Measurements from ENCODE around the gene TRIM73. TPM values are rescaled to one million over a fixed set of nuclear protein-coding genes. Genes with fewer than 3 reads are reported as not detected.
"Not testable (repeated sequence)": the region's sequence is repeated elsewhere in the genome, so short reads cannot be mapped to it uniquely, and the experiment has no call there.

Gene TRIM73
- total and polyA plus RNA-seq, 4 donors, result 2.9 to 8.8 (median 4.2) TPM; not detected in 1

DNA sequence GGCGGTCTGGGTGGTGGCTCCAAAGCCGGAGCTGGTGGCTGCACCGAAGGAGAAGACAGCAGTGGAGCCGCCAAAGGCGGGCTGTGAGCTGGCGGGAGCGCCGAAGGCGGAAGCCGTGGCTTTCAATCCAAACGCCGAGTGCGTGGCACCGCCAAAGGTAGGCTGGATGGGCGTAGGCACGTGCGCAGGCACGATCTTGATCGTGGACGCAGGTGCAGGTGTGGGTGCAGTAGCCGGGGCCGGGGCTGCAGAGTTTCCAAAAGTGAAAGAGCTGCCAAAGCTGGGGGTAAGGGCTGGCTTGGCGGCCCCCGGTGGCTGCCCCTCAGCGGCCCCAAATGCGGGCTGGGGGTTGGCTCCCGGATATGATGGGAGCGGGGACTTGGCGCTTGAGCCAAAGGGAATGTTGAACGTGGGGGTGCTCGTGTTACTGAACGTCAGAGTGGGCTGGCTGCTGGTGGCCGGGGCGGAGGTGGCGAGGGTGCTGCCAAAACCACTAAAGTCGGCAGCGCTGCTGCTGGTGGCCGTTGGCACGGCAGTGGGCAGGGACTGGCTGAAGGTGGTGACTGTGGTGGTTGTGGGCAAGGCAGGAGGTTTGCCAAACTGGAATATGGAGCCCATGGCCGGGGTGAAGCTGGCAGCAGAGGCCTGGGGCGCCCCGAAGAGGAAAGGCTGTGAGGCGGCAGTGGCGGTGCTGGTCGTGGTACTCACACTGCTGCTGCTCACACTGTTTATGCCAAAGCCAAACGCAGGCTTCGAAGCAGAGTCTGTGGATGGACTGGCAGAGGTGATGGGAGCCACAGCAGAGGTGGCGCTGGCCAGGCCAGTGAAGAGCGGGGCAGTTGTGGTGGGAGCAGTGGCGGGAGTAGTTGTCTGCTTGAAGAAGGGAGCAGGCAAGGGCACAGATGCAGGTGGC is 26.6 kb downstream of the TRIM73 start:
- ATAC-seq (ENCODE audit: low FRiP score); H3K27ac ChIP-seq (ENCODE audit: low read depth in 1 of 2, low read length in 2 of 2); H3K27me3 ChIP-seq (ENCODE audit: control insufficient read depth in 1 of 2, insufficient read depth in 2 of 2, low read length in 1 of 2); DNase-seq; H3K4me1 ChIP-seq (ENCODE audit: control insufficient read depth in 1 of 2, insufficient read depth in 2 of 2, low read length in 2 of 2); H3K9me3 ChIP-seq (ENCODE audit: control insufficient read depth, low read length); intact Hi-C loops (cut with DNase I); H3K36me3 ChIP-seq (ENCODE audit: control insufficient read depth in 1 of 2, insufficient read depth in 2 of 2, low read length in 1 of 2); H3K4me3 ChIP-seq (ENCODE audit: low read length in 2 of 2): not testable (repeated sequence)
- WGBS, 2 donors, result 94 to 95% methylated on average over 29 to 35 of the region's 50 CpGs

DNA sequence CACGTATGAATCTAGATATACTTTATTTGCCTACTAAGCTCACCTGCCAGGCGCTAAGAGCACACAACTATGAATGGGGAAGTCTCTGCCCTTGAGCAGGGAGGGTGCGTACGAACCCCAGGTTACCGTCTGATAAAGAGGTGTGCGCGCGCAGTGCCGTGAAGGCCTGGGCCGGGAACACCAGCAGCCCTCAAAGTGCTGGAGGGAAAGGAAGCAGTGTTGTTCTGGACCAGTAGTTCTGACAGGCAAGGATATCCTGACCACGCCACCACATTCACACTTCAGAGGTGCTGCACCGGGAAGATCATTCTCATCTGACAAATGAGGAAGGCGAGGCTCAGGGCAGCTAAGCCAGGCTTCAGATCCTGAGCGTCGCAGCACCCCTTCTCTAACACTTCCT is 28.1 kb downstream of the TRIM73 start:
- ATAC-seq (ENCODE audit: low FRiP score); intact Hi-C loops (cut with DNase I); H3K4me1 ChIP-seq (ENCODE audit: control insufficient read depth in 1 of 2, insufficient read depth in 2 of 2, low read length in 2 of 2); H3K36me3 ChIP-seq (ENCODE audit: control insufficient read depth in 1 of 2, insufficient read depth in 2 of 2, low read length in 1 of 2); H3K4me3 ChIP-seq (ENCODE audit: low read length in 2 of 2); H3K27me3 ChIP-seq (ENCODE audit: control insufficient read depth in 1 of 2, insufficient read depth in 2 of 2, low read length in 1 of 2); H3K27ac ChIP-seq (ENCODE audit: low read depth in 1 of 2, low read length in 2 of 2); H3K9me3 ChIP-seq (ENCODE audit: control insufficient read depth, low read length); DNase-seq: not testable (repeated sequence)
- 91 to 96% methylated on average over 9 to 13 of the region's 15 CpGs for WGBS, 2 donors

DNA sequence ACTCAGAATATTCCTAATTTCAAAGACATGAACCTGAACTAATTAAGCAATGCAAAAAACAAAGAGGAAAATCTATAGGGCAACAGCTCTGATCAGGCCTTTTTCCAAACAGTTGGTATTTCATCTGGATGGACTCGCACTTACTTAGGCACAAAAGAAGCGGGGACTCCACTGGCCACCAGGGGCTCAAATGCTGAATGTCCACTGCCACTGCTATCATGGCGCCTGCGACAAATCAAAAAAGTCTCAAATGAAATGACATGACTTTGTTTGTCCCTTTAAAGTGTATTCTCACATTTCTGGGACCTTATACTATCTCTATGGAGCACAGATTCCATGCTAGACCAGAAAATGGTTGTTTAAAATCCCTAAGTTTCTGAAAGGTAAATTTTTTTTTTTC is 43.6 kb downstream of the TRIM73 start:
- H3K4me1 ChIP-seq (ENCODE audit: control insufficient read depth in 1 of 2, insufficient read depth in 2 of 2, low read length in 2 of 2); H3K4me3 ChIP-seq (ENCODE audit: low read length in 2 of 2); DNase-seq; intact Hi-C loops (cut with DNase I); H3K27me3 ChIP-seq (ENCODE audit: control insufficient read depth in 1 of 2, insufficient read depth in 2 of 2, low read length in 1 of 2); H3K27ac ChIP-seq (ENCODE audit: low read depth in 1 of 2, low read length in 2 of 2); ATAC-seq (ENCODE audit: low FRiP score); H3K36me3 ChIP-seq (ENCODE audit: control insufficient read depth in 1 of 2, insufficient read depth in 2 of 2, low read length in 1 of 2); H3K9me3 ChIP-seq (ENCODE audit: control insufficient read depth, low read length): not testable (repeated sequence)
- WGBS, 2 donors, result 95% methylated on average over 4 of the region's 4 CpGs

DNA sequence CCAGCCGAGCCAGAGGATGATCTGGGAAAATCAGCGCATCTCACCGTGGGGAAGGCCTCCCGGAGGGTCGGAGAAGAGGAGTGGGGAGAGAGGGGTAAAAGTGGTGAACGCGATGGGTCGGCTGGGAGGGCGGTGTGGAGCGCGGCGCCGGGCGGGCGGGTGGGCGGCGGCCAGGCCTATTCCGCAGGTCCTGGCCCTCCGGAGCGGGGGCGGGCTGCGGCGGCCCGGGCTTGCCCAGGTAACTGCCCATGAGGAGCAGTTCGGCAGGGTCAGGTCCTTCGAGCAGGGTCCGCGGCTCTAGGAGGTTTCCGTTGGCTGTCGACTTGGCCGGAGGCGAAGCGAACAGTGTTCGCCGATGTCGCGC is 46.7 kb downstream of the TRIM73 start:
- H3K4me1 ChIP-seq (ENCODE audit: control insufficient read depth in 1 of 2, insufficient read depth in 2 of 2, low read length in 2 of 2); DNase-seq; H3K9me3 ChIP-seq (ENCODE audit: control insufficient read depth, low read length); H3K27ac ChIP-seq (ENCODE audit: low read depth in 1 of 2, low read length in 2 of 2); intact Hi-C loops (cut with DNase I); H3K27me3 ChIP-seq (ENCODE audit: control insufficient read depth in 1 of 2, insufficient read depth in 2 of 2, low read length in 1 of 2); H3K36me3 ChIP-seq (ENCODE audit: control insufficient read depth in 1 of 2, insufficient read depth in 2 of 2, low read length in 1 of 2): not testable (repeated sequence)
- ATAC-seq (ENCODE audit: low FRiP score), result peak; percentile 70
- H3K4me3 ChIP-seq (ENCODE audit: low read length in 2 of 2), result peak overlapping the region in 1 of 2 donors; percentile 26
- WGBS, 2 donors, result 0 to 7% methylated on average over 3 to 9 of the region's 37 CpGs

GRCh38 chr7:75442465-75443111 is 47.2 kb downstream of the TRIM73 start:
- Histone ChIP-seq H3K4me3 (ENCODE audit: low read length in 2 of 2) (peak overlapping the region; percentile 20 to 54), H3K27ac (ENCODE audit: low read depth in 1 of 2, low read length in 2 of 2) (peak overlapping the region in 1 of 2 donors; percentile 84)
- H3K9me3 ChIP-seq (ENCODE audit: control insufficient read depth, low read length); DNase-seq; H3K36me3 ChIP-seq (ENCODE audit: control insufficient read depth in 1 of 2, insufficient read depth in 2 of 2, low read length in 1 of 2); H3K27me3 ChIP-seq (ENCODE audit: control insufficient read depth in 1 of 2, insufficient read depth in 2 of 2, low read length in 1 of 2); intact Hi-C loops (cut with DNase I); H3K4me1 ChIP-seq (ENCODE audit: control insufficient read depth in 1 of 2, insufficient read depth in 2 of 2, low read length in 2 of 2): not testable (repeated sequence)
- peak; percentile 97 for ATAC-seq (ENCODE audit: low FRiP score)
- 1% methylated on average over 31 to 49 of the region's 76 CpGs for WGBS, 2 donors

GRCh38 chr7:75449946-75450345 is 54.5 kb downstream of the TRIM73 start:
- H3K4me1 ChIP-seq (ENCODE audit: control insufficient read depth in 1 of 2, insufficient read depth in 2 of 2, low read length in 2 of 2); H3K36me3 ChIP-seq (ENCODE audit: control insufficient read depth in 1 of 2, insufficient read depth in 2 of 2, low read length in 1 of 2); H3K9me3 ChIP-seq (ENCODE audit: control insufficient read depth, low read length); H3K27me3 ChIP-seq (ENCODE audit: control insufficient read depth in 1 of 2, insufficient read depth in 2 of 2, low read length in 1 of 2); ATAC-seq (ENCODE audit: low FRiP score); DNase-seq; H3K27ac ChIP-seq (ENCODE audit: low read depth in 1 of 2, low read length in 2 of 2); H3K4me3 ChIP-seq (ENCODE audit: low read length in 2 of 2); intact Hi-C loops (cut with DNase I): not testable (repeated sequence)
- WGBS, 2 donors, result 60 to 84% methylated on average over 1 to 4 of the region's 5 CpGs

DNA sequence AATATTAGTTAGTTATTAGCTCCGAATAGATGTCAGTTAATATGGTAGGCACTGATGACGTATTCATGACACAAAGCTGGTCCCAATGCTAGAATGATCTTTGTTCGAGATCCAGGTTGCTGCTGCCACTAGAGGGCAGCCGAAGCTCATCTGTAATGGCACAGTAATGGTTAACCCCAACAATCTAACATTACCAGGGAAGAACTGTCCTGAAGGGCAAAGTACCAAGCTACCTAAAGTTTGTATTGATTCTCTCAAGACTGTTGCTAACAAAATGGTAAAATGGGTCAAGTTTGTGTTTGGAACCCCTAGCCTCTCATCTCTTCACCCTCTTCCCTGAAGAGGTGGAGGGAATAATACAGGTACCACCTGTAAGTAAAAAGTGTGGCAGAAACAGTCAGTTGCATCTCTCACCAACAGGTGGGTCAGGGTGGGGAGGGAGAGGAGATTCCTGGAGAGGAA is 57.1 kb downstream of the TRIM73 start:
- 5 to 11% methylated on average over 3 of the region's 4 CpGs for WGBS, 2 donors
- intact Hi-C loops (cut with DNase I); H3K27ac ChIP-seq (ENCODE audit: low read depth in 1 of 2, low read length in 2 of 2); H3K4me3 ChIP-seq (ENCODE audit: low read length in 2 of 2); H3K27me3 ChIP-seq (ENCODE audit: control insufficient read depth in 1 of 2, insufficient read depth in 2 of 2, low read length in 1 of 2); H3K36me3 ChIP-seq (ENCODE audit: control insufficient read depth in 1 of 2, insufficient read depth in 2 of 2, low read length in 1 of 2); H3K9me3 ChIP-seq (ENCODE audit: control insufficient read depth, low read length); H3K4me1 ChIP-seq (ENCODE audit: control insufficient read depth in 1 of 2, insufficient read depth in 2 of 2, low read length in 2 of 2); DNase-seq: not testable (repeated sequence)
- peak; percentile 73 for ATAC-seq (ENCODE audit: low FRiP score)
